Adrenal gland (tissue), 5 donors: ENCODE results near the gene LAMC2.

Experiments
- CTCF ChIP-seq, 6 experiments: fragments of 450-650 bp in 4 of 6; fragments of 200-600 bp in 2 of 6; sonication (generic) in 1 of 6; IDR thresholded peaks; 1 replicate in 5 of 6; 2 replicates in 1 of 6; pipeline versions ENCODE4 v1.5.1 to v1.8.0; 2016 to 2021; ENCODE audit warnings: antibody characterized with exemption in 6 of 6, mild to moderate bottlenecking in 2 of 6, moderate library complexity in 1 of 6
- POLR2A ChIP-seq, 2 donors: fragments of 450-650 bp; IDR thresholded peaks; one replicate each; pipeline ENCODE4 v1.6.1; 2017; ENCODE audit warnings: antibody characterized with exemption in 2 of 2, mild to moderate bottlenecking in 2 of 2, moderate library complexity in 1 of 2
- donor health status: DM: no; HTN: no; CAD: no.

DNA sequence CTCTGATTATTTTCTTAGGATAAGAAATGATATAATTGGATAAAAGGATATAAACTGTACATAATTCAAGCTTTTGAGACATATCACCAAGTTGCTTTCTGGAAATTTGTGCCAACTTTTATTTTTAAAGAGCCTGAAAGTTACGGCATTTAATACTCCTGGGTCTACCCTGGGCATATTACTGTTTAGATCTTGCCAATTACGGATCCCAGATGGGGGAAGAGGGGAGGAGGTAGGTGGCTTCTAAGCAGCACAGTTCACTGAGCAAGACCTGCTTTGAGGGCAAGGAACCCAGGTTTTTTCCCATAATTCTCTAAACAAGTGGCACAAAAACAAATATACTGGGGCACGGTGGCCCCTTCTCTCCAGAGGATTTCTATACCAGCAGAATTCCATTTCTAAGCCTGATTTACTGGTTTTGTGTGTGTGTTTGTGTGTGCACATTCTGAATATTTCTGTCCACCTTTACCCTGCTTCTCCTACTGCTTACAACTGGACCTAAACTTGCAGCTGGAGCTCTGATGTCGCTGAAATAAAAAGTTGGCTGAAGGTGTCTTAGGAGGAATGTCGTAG is 76.7 kb downstream of the LAMC2 start:
- TF ChIP-seq CTCF (IDR thresholded peaks at IDR 0.05) (no peak), POLR2A (IDR thresholded peaks at IDR 0.05) (no peak)
